Suprapubic skin (tissue), 4 donors: ENCODE measurements around the gene CYBC1.

Experiments
- CTCF ChIP-seq, 2 donors: fragments of 200-600 bp in 1 of 2; fragments of 450-650 bp in 1 of 2; sonication (generic) in 1 of 2; IDR thresholded peaks; one replicate each; pipeline ENCODE4 v1.5.1; 2016 to 2019; ENCODE audit warnings: antibody characterized with exemption in 2 of 2, mild to moderate bottlenecking in 1 of 2, moderate library complexity in 1 of 2
- EP300 ChIP-seq: sonication (generic); formaldehyde crosslinking; IDR thresholded peaks from one replicate; pipeline ENCODE4 v1.6.1; 2017; ENCODE audit warnings: antibody characterized with exemption
- POLR2AphosphoS5 ChIP-seq, 3 donors: sonication (generic); formaldehyde crosslinking; IDR thresholded peaks; one replicate each; pipeline ENCODE4 v1.6.1; 2017; ENCODE audit warnings: antibody characterized with exemption in 3 of 3

GRCh38 chr17:82416264-82416663 lies 34.3 kb downstream of the CYBC1 start:
- TF ChIP-seq POLR2AphosphoS5 (IDR thresholded peaks at IDR 0.05) (no peak), EP300 (no peak), CTCF (IDR thresholded peaks at IDR 0.05) (no peak)
